Subcutaneous preadipocyte (primary cell): ENCODE results near the gene ROCK1. TPM values are rescaled to one million over a fixed set of nuclear protein-coding genes. Genes with fewer than 3 reads are reported as not detected.

Experiments
- small RNA-seq: library from RNA; depleted of rRNA; stranded (forward); fragments of <200 nt; gene quantifications from one replicate; pipeline ENCODE3, GENCODE V24; 2012
- total RNA-seq: library from RNA; depleted of rRNA; stranded (reverse); fragments of >200 nt; gene quantifications from 2 replicates; pipeline ENCODE4 v1.2.3, GENCODE V29; 2012

The ROCK1 gene
- total RNA-seq, result 33.1 and 47.9 TPM in 2 replicates

GRCh38 chr18:21111346-21112139, at the start of gene ROCK1:
Gene ROCK1 (minus strand): TSS chr18:21111813. CDS start chr18:21110910, 903 bp downstream.

Small RNA genes within 50 kb of the gene (small RNA-seq; reads per million reads assigned to genes)
- not detected for gene RNU6-120P

Other genes with a start within 250 kb of the ROCK1 start
- gene GREB1L, start 130.4 kb upstream of the ROCK1 start, total RNA-seq, result 1.1 and 1.8 TPM in 2 replicates